Muscle of leg (tissue), 11 donors: ENCODE results near the gene CNOT2. TPM values are rescaled to one million over a fixed set of nuclear protein-coding genes. Genes with fewer than 3 reads are reported as not detected.

Source experiments
- DNase-seq: peaks from one replicate; pipeline ENCODE4 v3.0.0; 2013
- H3K27ac ChIP-seq: one replicate; pipeline ENCODE4 v1.5.1; 2013; ENCODE audit warnings: mild to moderate bottlenecking, low read length, control low read depth
- H3K27me3 ChIP-seq: one replicate; pipeline ENCODE4 v1.6.1; 2013; ENCODE audit warnings: low read length; ENCODE audit not compliant: control insufficient read depth, insufficient read depth
- H3K36me3 ChIP-seq: one replicate; pipeline ENCODE4 v1.6.1; 2013; ENCODE audit warnings: low read length; ENCODE audit not compliant: control insufficient read depth, insufficient read depth
- H3K4me1 ChIP-seq: one replicate; pipeline ENCODE4 v1.6.1; 2013; ENCODE audit warnings: low read length; ENCODE audit not compliant: control insufficient read depth, insufficient read depth
- H3K4me3 ChIP-seq: one replicate; pipeline ENCODE4 v1.5.1; 2013; ENCODE audit warnings: low read length, control low read depth
- H3K9me3 ChIP-seq: replicated peaks from 2 replicates; pipeline ENCODE4 v1.6.1; 2013; ENCODE audit warnings: low read depth, low read length; ENCODE audit not compliant: control insufficient read depth
- WGBS: methylation state at CpG from one replicate; pipeline ENCODE4 v1.1.5; 2013; ENCODE audit warnings: missing lambda C conversion rate; ENCODE audit not compliant: insufficient coverage; 5-methylcytosine and 5-hydroxymethylcytosine counted together
- polyA plus RNA-seq, 8 donors: library from polyadenylated mRNA; unstranded; fragments of 120-200 nt; gene quantifications; one replicate each; pipeline versions ENCODE4 v1.2.1 to v1.2.3, GENCODE V29; 2013; ENCODE audit warnings: inconsistent platforms in 1 of 8, low replicate concordance in 1 of 8; ENCODE audit not compliant: insufficient read length in 8 of 8, insufficient read depth in 1 of 8
- total RNA-seq: library from RNA; stranded (reverse); fragments of 120-200 nt; gene quantifications from one replicate; pipeline ENCODE4 v1.2.4, GENCODE V29; 2013

CNOT2 gene
- total and polyA plus RNA-seq, 9 donors: 54.8 to 97.9 (median 78.4) TPM

DNA sequence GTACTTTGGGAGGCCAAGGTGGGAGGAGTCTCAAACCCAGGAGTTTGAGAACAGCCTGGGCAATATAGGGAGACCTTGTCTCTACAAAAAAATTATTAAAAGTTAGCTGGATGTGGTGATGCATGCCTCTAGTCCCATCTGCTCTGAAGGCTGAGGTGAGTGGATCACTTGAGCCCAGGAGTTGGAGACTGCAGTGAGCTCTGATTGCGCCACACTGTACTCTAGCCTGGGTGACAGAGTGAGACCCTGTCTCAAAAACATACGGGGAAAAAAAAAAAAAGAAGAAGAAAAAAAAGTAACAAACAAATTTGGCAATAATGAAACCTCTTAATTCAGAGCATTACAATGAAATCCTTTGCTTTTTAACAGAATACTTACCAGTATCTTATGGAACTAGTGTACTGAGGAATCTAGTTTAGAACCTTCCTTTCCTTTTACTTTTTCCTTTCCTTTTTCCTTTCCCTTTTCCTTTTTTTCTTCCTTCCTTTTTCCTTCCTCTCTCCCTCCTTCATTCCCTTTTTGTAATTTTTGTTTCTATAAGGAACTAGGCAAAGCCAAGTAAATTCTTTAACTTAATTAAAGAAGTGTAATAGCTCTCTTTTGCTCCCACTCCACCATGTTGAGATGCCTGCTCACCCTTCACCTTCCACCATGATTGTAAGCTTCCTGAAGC lies 12.2 kb upstream of the CNOT2 start:
- WGBS: no CpG with 5 or more reads among the region's 2 CpGs
- H3K27me3 ChIP-seq: no peaks in the 10 kb centered on the region
- H3K4me1 ChIP-seq: no peaks in the 10 kb centered on the region
- no peaks in the 10 kb centered on the region for H3K9me3 ChIP-seq
- no peaks in the 10 kb centered on the region for H3K36me3 ChIP-seq
- H3K27ac ChIP-seq: no peak overlapping the region
- no peak overlapping the region for H3K4me3 ChIP-seq
- no peak for DNase-seq

DNA sequence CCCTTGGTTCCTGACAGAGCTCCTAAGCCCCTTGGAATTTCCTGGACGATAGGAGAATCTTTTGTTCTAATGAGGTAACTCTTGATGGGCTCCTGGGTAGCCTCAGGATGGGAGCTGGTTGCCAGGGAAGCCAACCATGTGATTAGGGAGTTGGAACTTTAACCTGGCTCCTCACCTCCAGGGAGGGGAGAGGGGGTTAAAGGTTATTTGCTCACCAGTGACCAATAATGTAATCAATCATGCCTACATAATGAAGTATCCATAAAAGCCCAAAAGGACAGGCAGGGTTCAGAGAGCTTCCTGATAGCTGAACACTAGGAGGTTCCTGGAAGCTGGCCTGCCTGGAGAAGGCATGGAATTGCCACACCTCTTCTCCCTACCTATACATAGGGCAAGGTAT lies 6.2 kb upstream of the CNOT2 start:
- no CpG with 5 or more reads among the region's 1 CpG for WGBS
- Histone ChIP-seq H3K36me3 (peaks cover 16% of the 10 kb centered on the region), H3K9me3 (no peaks in the 10 kb centered on the region), H3K4me3 (no peak overlapping the region), H3K4me1 (no peaks in the 10 kb centered on the region), H3K27me3 (no peaks in the 10 kb centered on the region), H3K27ac (no peak overlapping the region)
- no peak for DNase-seq

DNA sequence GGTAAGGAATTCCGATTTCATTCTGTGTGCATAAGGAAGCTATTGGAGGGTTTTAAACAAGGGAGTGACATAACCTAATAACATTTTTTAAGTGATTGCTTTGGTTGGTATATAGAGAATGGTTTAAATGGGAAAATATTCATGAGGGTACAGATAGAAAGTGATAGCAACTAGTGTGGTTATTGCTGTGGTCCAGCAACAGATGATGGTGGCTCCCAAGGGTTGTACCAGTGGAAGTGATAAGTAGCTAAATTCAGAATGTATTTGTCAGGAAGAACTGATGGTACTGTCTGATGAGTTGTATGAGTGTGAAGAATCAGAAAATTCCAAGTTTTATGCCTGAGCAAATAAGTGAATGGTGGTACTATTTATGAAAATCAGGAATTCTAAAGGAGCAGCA lies 2.6 kb upstream of the CNOT2 start:
- no peak for DNase-seq
- Histone ChIP-seq H3K4me3 (no peak overlapping the region), H3K36me3 (peaks cover 16% of the 10 kb centered on the region), H3K4me1 (peaks cover 4% of the 10 kb centered on the region), H3K9me3 (no peaks in the 10 kb centered on the region), H3K27me3 (no peaks in the 10 kb centered on the region), H3K27ac (no peak overlapping the region)
- no CpG with 5 or more reads among the region's 1 CpG for WGBS

DNA sequence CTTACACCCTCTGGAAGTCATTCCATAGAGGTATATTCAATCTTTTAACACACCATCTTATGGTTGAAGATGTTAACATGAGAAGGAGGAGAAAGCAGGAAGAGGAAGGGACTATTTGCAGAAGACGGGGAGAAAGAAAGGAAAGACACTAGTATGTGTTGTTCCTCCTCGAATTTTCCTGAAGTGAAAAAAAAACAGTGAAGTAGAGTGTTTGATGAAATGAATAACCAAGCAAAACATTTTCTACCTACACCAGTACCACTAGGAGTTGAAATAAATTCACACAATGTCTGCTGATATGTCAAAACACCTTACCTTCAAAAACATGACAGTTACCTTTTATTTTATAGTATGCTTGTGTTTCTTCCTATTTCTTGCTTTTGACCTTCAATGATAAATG lies 1.4 kb upstream of the CNOT2 start:
- H3K27ac ChIP-seq: peak overlapping the region; percentile 100
- H3K4me3 ChIP-seq: peak overlapping the region; percentile 99
- no peaks in the 10 kb centered on the region for H3K27me3 ChIP-seq
- H3K4me1 ChIP-seq: peaks cover 4% of the 10 kb centered on the region
- DNase-seq: peak; percentile 7
- H3K9me3 ChIP-seq: no peaks in the 10 kb centered on the region
- H3K36me3 ChIP-seq: peaks cover 16% of the 10 kb centered on the region
- WGBS: no CpG with 5 or more reads among the region's 2 CpGs

DNA sequence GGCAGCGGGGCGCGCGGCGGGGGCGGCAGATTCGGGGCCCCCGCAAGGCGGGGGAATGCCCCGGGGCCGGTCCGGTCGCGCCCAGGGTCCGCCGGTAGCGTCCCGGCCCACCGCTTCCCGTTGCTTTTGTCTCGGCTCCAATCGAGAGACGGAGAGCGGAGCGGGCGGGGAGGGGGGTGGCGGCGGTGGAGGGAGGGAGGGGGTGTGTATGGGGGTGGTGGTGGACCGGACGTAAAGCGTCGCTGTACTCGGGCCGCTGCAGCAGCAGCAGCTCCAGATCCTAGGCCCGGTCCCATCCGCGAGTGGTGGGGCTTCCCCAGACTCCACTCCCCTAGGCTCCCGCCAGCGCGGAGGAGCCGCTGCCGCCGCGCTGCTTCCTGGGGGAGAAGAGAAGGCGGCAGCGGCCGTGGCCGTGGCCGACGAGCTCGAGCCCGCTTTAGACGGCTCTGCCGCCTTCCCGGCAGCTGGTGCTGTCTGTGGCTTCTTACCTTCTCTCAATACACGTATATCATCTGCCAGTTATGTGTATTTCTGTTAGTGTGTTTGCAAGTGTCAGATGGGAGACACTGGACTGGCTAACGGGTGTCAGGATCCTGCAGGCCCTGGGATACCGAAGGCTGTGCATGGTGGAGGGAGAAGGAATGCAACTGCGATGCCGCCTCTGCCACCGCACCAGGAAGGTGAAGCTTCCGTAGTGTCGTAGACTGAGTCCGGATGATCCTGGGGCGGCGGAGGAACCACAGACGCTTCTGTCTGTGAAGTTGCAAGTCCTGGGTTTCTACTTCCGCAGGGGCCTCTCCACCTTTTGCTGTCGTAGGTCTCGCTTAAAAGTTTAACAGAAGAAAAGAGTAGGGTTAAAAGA lies 508 bp downstream of the CNOT2 start:
- DNase-seq: peak; percentile 86

GRCh38 chr12:70244409-70244808 lies 1.2 kb downstream of the CNOT2 start:
- Histone ChIP-seq H3K27ac (peak overlapping the region; percentile 100), H3K4me1 (peaks cover 4% of the 10 kb centered on the region)

More for the DNA sequence above, 508 bp downstream of the CNOT2 start:
- Histone ChIP-seq H3K4me3 (peak overlapping the region; percentile 99), H3K27me3 (no peaks in the 10 kb centered on the region), H3K9me3 (no peaks in the 10 kb centered on the region), H3K27ac (peak overlapping the region; percentile 100), H3K36me3 (peaks cover 11% of the 10 kb centered on the region), H3K4me1 (peaks cover 4% of the 10 kb centered on the region)
- WGBS: 0% methylated on average over 25 of the region's 70 CpGs

GRCh38 chr12:70245458-70245857 lies 2.2 kb downstream of the CNOT2 start:
- Histone ChIP-seq H3K9me3 (no peaks in the 10 kb centered on the region), H3K27ac (no peak overlapping the region), H3K27me3 (no peaks in the 10 kb centered on the region), H3K36me3 (peaks cover 4% of the 10 kb centered on the region), H3K4me1 (peaks cover 4% of the 10 kb centered on the region), H3K4me3 (no peak overlapping the region)
- no peak for DNase-seq

More at GRCh38 chr12:70244409-70244808, 1.2 kb downstream of the CNOT2 start:
- H3K36me3 ChIP-seq: peaks cover 11% of the 10 kb centered on the region
- H3K9me3 ChIP-seq: no peaks in the 10 kb centered on the region
- H3K27me3 ChIP-seq: no peaks in the 10 kb centered on the region
- H3K4me3 ChIP-seq: peak overlapping the region; percentile 99
- WGBS: 0% methylated on average over 1 of the region's 7 CpGs
- DNase-seq: peak; percentile 24

- no peaks in the 10 kb centered on the region for H3K36me3 ChIP-seq
- no peaks in the 10 kb centered on the region for H3K9me3 ChIP-seq
- peaks cover 4% of the 10 kb centered on the region for H3K4me1 ChIP-seq
- no peak overlapping the region for H3K27ac ChIP-seq
- no peaks in the 10 kb centered on the region for H3K27me3 ChIP-seq
- no peak overlapping the region for H3K4me3 ChIP-seq
- DNase-seq: no peak
Measured at GRCh38 chr12:70246580-70246979, 3.3 kb downstream of the CNOT2 start.

DNA sequence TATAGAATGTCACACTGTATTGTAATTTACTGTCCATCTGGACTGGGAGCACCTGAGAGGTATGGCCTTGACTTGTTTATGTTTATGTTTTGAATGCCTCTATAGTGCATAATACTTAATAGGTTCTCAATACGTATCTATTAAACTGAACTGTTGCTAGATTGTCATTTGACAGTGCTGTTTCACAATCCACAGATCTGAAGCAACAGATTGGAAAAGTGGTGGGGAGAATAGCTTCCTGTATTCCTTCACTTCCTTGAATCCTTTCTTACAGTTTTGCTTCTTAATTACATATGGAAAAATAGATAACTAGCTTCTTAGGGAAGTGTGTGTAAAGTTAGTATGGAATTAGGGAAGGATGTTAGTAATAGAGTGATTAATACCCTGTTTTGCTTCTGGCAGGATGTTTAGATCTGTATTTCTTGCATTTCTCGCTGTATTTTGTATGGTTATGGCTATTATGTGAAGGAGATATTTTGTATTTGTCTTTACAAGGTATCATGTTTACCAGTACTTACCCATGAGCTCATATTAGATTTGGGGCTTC lies 4.5 kb downstream of the CNOT2 start:
- H3K9me3 ChIP-seq: no peaks in the 10 kb centered on the region
- no CpG with 5 or more reads among the region's 2 CpGs for whole genome bisulfite sequencing
- peaks cover 2% of the 10 kb centered on the region for H3K36me3 ChIP-seq
- H3K4me3 ChIP-seq: no peak overlapping the region
- no peak overlapping the region for H3K27ac ChIP-seq
- H3K4me1 ChIP-seq: peaks cover 2% of the 10 kb centered on the region
- no peak for DNase-seq
- no peaks in the 10 kb centered on the region for H3K27me3 ChIP-seq

- Histone ChIP-seq H3K4me3 (no peak overlapping the region), H3K27me3 (no peaks in the 10 kb centered on the region), H3K4me1 (peaks cover 2% of the 10 kb centered on the region), H3K27ac (peak overlapping the region; percentile 43), H3K9me3 (no peaks in the 10 kb centered on the region), H3K36me3 (peaks cover 2% of the 10 kb centered on the region)
- peak; percentile 77 for DNase-seq
- no CpG with 5 or more reads among the region's 1 CpG for WGBS
Measured at GRCh38 chr12:70248876-70249275, 5.6 kb downstream of the CNOT2 start.
